GM20000 (cell line): Measurements from ENCODE around the gene FBXO4.
"Not testable (repeated sequence)": the region's sequence is repeated elsewhere in the genome, so short reads cannot be mapped to it uniquely, and the experiment has no call there.

ENCODE experiments used
- DNase-seq: peaks from one replicate; pipeline ENCODE4 v3.0.0; 2012; ENCODE audit warnings: low spot score
- TF ChIP-seq, protein P1 (sequence below): IDR thresholded peaks from 2 replicates; pipeline ENCODE4 v1.5.1; 2012; ENCODE audit warnings: mild to moderate bottlenecking, control low read depth; ENCODE audit errors: extremely low read depth, missing control alignments

Gene FBXO4

GRCh38 chr5:41925555-41925951 is 472 bp downstream of the FBXO4 start:
- DNase-seq: peak; percentile 7
- TF ChIP-seq, protein P1, sequence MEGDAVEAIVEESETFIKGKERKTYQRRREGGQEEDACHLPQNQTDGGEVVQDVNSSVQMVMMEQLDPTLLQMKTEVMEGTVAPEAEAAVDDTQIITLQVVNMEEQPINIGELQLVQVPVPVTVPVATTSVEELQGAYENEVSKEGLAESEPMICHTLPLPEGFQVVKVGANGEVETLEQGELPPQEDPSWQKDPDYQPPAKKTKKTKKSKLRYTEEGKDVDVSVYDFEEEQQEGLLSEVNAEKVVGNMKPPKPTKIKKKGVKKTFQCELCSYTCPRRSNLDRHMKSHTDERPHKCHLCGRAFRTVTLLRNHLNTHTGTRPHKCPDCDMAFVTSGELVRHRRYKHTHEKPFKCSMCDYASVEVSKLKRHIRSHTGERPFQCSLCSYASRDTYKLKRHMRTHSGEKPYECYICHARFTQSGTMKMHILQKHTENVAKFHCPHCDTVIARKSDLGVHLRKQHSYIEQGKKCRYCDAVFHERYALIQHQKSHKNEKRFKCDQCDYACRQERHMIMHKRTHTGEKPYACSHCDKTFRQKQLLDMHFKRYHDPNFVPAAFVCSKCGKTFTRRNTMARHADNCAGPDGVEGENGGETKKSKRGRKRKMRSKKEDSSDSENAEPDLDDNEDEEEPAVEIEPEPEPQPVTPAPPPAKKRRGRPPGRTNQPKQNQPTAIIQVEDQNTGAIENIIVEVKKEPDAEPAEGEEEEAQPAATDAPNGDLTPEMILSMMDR: no peak

GRCh38 chr5:41927604-41928003 is 2.5 kb downstream of the FBXO4 start:
- TF ChIP-seq, protein P1: no peak
- DNase-seq: no peak

- TF ChIP-seq, protein P1: no peak
- DNase-seq: no peak
These were observed 4.0 kb downstream of the FBXO4 start for GRCh38 chr5:41929035-41929434.

DNA sequence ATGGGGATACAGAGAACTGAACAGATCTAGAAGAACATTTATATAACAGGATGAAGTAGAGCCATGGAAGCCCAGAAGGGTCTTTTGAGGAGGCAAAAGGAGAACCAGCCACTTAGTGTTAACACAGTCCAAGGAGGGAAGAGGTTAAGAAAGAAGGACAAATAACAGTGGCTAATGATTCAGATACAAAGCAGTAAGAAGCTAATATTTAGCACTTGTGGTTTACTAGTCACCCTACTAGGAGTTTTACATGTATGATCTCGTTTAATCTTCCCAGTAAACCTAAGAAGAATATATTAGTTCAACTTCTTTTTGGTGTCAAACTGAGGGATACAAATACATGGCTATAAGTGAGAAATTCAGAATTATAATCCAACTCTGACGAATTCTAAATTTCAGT is 7.7 kb downstream of the FBXO4 start:
- TF ChIP-seq, protein P1: no peak
- DNase-seq: no peak

DNA sequence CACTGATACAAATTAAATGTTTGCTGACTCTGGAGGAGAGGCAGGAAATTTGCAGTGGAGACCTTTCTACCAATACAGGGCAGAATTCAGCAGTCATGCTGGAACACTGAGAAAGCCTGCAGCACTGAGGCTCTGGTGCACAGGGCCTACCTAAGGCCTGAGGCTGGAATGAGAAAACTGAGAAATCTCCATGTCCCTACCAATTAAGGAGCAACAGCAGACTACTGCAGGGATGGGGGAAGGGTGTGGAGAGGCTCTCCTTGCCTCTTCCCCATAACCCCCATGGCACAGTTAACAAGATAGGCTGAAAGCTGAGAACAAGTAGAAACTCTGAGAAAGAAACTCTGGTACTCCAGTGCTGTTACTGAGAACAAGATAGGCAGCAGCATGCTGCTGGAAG is 10.5 kb downstream of the FBXO4 start:
- DNase-seq: no peak
- TF ChIP-seq, protein P1: no peak

- no peak for DNase-seq
- TF ChIP-seq, protein P1: no peak
These were observed 15.6 kb downstream of the FBXO4 start for GRCh38 chr5:41940641-41941040.

DNA sequence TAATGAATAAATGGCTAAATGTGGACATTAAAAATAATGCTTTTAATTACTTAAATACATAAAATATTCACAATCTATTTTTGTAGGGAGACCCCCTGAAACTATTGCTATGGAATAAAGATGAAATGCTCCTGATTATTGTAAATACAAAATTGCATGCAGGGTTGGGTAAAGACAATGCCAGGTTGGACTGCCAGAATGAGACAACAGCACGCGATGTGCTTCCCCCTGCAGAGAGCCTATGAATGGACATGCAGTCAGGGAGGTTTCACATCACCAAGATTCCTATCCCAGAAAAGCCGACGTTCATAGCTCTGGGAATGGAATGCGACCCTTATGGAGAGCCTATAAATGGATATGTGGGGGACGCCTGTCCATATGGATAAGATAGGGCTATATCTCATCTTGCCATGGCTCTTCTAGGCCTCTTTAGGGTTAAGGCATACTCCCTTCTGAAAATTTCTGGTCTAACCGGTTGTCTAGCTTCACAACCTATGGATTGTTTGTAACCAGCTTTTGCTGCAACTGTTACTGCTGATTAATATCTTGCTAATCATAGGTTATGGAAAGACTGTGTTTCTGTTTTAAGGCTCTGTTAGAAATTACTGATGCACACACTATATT is 20.4 kb downstream of the FBXO4 start:
- not testable (repeated sequence) for DNase-seq

DNA sequence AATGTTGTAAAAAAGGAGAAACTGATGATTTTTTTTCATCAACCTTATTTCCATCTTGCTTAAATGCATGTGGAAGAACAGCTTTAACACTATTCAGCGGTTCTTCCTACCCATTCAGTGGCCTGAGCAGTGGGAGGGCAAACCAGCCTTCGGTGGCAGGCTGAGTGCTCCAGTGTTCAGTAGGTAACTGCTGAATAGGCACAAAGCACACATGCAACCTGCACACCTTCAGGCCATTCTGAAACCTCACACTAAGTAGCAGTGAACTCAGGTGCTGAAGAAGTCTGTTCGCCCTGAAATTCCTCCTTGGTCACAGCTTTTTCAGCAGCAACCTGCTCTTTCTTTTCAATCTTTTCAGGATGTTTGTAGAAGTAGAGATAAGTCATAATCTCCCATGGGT is 26.1 kb downstream of the FBXO4 start:
- TF ChIP-seq, protein P1: no peak
- DNase-seq: no peak
